IPS-11a (cell line): ENCODE data around the gene SOWAHD.
"Not testable (repeated sequence)": the region's sequence is repeated elsewhere in the genome, so short reads cannot be mapped to it uniquely, and the experiment has no call there.

ENCODE experiments used
- H3K4me3 ChIP-seq: one replicate; pipeline ENCODE4 v1.5.1; 2013; ENCODE audit warnings: low read depth, low read length, control low read depth

The SOWAHD gene

GRCh38 chrX:119758731-119759247 lies 401 bp downstream of the SOWAHD start:
- H3K4me3 ChIP-seq, result peak overlapping the region; percentile 47

- H3K4me3 ChIP-seq, result peak overlapping the region; percentile 47
These were observed 919 bp downstream of the SOWAHD start for GRCh38 chrX:119759248-119759766.

DNA sequence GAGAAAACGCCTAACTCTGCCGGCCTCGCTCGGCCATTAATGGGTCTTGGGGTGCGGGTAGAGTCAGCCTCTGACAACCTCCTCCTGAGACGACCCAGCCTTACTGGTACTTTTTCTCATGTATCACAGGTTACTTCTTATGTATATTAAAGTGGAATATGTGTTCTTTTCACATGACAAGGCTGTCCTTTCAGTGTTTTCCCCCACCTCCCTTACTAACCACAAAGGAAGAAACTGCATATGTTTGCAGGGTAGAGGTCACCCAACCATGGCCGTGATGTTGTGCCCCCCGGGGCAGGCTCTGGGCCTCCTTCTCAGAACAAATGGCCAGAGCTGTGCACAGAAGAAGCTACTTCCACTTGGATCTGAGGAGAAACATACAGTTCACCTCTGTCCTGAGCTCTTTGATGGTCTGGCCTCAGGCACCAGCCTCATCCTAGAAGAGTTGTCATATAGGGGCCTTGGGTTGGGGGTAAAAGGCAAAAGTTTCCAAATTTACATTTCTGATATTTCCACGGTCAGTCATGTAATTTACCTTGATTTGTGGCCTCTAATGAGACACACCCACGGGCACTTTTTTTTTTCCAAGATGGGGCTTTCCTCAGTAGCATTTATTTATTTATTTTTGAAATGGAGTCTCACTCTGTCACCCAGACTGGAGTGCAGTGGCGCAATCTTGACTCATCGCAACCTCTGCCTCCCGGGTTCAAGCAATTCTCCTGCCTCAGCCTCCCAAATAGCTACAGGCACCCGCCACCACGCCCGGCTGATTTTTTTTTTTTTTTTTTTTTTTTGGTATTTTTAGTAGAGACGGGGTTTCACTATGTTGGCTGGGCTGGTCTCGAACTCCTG lies 1.9 kb downstream of the SOWAHD start:
- peak overlapping the region; percentile 47 for H3K4me3 ChIP-seq

DNA sequence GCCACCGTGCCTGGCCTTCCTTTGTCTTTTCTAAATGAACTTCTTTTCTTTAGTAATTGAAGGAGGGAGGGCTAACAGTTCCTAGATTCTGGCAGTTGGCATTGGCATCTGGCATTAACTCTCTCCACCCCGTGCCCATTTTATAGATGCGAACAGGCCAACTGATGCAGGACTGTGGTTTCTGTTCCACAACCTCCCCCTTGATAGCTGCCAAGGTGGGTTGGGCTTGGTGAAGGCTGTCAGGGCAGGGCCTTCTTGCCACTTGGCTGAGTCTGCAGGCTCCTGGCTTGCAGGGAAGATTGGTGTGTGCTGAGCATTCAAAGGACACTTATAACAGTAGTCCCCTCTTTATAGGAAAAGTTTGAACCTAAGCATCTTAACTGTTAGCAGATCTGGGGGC lies 4.3 kb downstream of the SOWAHD start:
- no peak overlapping the region for H3K4me3 ChIP-seq

GRCh38 chrX:119763181-119763580 lies 4.8 kb downstream of the SOWAHD start:
- H3K4me3 ChIP-seq, result no peak overlapping the region

- no peak overlapping the region for H3K4me3 ChIP-seq
These were observed 5.5 kb downstream of the SOWAHD start for GRCh38 chrX:119763836-119764387.

GRCh38 chrX:119768436-119768835 lies 10.0 kb downstream of the SOWAHD start:
- not testable (repeated sequence) for H3K4me3 ChIP-seq

- not testable (repeated sequence) for H3K4me3 ChIP-seq
These were observed 11.0 kb downstream of the SOWAHD start for GRCh38 chrX:119769388-119769787.

GRCh38 chrX:119775517-119776238 lies 17.3 kb downstream of the SOWAHD start:
- H3K4me3 ChIP-seq, result no peak overlapping the region

GRCh38 chrX:119778829-119779228 lies 20.4 kb downstream of the SOWAHD start:
- no peak overlapping the region for H3K4me3 ChIP-seq

GRCh38 chrX:119783026-119783425 lies 24.6 kb downstream of the SOWAHD start:
- no peak overlapping the region for H3K4me3 ChIP-seq

DNA sequence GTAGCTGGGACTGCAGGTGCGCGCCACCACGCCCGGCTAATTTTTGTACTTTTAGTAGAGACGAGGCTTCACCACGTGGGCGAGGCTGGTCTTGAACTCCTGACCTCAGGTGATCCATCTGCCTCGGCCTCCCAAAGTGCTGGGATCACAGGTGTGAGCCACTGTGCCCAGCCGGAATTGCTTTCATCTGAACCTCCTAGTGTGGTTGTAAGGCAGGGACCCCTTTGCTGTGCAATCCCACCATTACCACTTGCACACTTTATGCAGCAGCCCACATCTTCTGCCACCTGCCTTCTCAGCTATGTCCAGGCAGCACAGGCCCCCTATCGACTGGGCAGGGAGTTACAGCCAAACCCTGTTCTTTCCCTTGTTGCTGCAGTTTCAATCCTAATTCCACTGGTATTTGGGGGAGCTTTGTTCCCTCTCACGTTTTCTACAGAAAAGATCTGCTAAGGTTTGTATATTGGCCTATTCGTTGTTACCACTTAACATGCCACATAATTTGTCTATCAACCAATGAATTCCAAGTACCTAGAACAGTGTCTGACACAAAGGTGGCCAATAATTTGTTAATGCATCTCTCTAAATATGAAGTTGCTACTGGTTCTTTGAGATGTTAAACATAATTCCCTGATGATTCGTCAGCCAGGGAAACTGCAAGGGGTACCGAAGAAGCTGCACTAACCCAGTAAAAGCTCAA lies 26.5 kb downstream of the SOWAHD start:
- H3K4me3 ChIP-seq, result no peak overlapping the region

DNA sequence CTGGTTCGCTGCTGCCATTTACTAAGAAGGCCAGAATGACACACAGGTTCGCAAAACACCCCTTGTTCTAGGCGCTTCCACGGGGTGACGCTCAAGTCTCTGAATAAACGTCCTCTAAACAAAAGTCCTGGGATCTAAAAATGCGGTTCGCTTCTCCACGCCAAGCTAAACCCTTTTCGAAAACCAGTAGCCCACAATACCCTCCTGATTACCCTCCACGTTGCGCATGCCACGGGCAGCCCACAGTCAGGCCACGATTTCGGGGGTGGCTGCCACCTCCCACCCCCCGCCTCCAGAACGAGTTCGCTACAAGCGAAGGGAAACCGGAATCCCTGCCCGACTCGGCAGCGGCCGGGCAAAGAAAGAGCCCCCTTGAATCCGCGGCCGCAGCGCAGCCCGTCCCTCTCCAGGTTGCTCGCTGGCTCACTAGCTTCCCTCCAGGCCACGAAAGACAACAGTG lies 32.6 kb downstream of the SOWAHD start:
- H3K4me3 ChIP-seq, result peak overlapping the region; percentile 80

DNA sequence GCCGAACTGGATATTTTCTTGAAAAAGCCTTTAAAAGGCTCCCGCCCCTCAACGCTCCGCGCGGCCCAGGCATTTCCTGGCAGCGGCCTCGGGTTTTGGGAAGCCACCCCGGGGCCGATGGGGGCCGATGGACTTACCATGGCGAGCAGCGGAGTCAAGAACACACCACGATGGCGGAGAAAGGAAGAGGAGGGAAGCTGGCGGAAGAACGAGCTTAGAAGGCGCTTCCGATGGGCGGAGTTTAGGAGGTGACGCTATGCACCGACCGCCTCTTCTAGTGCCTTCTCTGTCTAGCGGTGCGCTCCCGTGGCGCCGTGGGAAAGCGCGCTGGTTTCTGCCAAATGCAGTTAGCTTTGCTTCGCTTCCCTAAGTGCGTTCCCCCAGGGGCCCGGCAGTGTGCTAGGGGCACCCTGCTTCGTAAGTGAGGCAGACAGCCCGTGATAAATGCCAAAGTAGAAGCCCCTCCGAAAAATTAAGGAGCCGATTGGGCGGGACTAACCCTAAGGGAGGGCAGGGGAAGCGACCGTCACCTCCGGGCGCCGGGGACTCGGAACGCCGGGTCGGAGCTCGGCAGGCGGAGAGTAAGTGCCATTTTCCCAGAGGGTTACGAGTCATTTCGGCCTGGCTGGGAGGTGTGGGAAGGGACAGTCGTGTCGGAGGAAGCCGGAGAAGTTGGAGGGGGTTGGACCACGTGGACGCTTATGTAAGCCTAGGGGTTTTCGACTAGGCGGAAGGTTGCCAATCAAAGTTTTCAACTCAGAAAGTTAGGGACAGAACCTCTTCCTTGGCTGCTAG lies 33.2 kb downstream of the SOWAHD start, which contains the start of gene RPL39:
Gene RPL39, minus strand, starts transcription at position 194 of the 795 bp plus-strand sequence. Its CDS starts 54 bp downstream, at position 140.
- H3K4me3 ChIP-seq, result peak within 1 kb of the TSS; percentile 80

DNA sequence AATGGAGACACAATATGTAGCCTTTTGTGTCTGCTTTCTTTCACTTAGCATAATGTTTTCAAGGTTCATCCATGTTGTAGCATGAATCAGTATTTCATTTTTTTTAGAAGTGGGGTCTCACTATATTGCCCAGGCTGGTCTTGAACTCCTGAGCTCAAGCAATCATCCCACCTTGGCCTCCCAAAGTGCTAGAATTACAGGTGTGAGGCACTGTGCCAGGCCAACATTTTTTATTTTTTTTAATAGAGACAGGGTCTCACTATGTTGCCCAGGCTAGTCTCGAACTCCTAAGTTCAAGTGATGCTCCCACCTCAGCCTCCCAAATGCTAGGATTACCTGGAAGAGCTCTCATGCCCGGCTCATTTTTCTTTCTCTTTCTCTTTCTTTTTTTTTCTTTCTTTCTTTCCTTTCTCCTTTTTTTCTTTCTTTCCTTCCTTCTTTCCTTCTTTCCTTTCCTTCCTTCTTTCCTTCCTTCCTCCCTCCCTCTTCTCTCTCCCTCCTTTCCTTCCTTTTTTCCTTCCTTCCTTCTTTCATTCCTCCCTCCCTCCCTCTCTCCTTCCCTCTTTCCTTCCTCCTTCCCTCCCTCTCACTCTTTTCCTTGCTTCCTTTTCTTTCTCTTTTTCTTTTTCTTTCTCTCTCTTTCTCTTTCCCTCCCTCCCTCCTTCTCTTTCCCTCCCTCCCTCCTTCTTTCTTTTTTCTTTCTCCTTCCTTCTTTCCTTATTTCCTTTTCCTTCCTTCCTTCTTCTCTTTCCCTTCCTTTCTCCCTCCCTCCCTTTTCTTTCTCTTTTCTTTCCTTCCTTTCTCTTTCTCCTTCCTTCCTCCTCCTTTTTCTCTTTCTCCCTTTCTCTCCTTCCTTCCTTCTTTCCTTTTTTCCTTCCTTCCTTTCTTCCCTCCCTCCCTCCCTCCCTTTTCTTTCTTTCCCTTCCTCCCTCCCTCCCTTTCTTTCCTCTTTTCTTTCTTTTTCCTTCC lies 43.1 kb downstream of the SOWAHD start:
- no peak overlapping the region for H3K4me3 ChIP-seq

GRCh38 chrX:119802546-119802945 lies 44.2 kb downstream of the SOWAHD start:
- H3K4me3 ChIP-seq, result no peak overlapping the region

DNA sequence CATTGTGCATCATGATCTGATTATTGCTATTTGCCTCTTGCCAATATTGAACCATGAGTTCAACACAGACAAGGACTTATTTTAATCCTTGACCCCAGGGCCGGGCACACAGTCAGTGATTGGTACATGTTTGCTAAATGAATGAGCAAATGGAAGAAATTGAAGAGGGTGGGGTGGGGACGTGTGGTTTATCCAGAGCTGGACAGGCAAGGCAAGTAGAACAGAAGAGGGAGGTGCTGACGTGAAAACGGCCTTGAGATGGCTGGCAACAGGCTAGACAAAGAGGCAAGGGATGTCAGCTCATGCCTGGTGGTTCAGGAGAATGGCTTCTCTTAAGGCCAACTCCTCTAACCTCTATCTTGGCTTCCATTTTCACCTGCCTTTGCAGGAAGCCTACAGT lies 50.1 kb downstream of the SOWAHD start:
- not testable (repeated sequence) for H3K4me3 ChIP-seq

DNA sequence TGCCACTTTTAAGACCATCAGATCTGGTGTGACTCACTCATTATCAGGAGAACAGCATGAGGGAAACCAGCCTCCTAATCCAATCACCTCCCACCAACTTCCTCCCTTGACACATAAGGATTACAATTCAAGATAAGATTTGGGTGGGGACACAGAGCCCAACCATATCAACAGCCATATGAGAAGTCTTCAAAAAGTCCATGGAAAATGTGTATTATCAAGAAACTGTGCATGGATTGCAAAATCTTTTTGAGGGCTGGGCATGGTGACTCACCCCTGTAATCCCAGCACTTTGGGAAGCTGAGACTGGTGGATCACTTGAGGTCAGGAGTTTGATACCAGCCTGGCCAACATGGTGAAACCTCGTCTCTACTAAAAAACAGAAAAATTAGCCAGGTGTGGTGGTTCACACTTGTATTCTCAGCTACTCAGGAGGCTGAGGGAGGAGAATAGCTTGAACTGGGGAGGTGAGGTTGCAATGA lies 50.8 kb downstream of the SOWAHD start:
- H3K4me3 ChIP-seq, result no peak overlapping the region
